Stimulated activated CD4-positive, alpha-beta T cell treated with anti-CD3 and anti-CD28 coated beads, Interleukin-4, amount 100 ng/mL, for 4 hours (primary cell): ENCODE results near the gene BDH1.
"Not testable (repeated sequence)": the region's sequence is repeated elsewhere in the genome, so short reads cannot be mapped to it uniquely, and the experiment has no call there.

ENCODE experiments used
- DNase-seq, 2 experiments: peaks; one replicate each; pipeline ENCODE4 v3.0.0-alpha.2; 2020

The BDH1 gene, protein sequence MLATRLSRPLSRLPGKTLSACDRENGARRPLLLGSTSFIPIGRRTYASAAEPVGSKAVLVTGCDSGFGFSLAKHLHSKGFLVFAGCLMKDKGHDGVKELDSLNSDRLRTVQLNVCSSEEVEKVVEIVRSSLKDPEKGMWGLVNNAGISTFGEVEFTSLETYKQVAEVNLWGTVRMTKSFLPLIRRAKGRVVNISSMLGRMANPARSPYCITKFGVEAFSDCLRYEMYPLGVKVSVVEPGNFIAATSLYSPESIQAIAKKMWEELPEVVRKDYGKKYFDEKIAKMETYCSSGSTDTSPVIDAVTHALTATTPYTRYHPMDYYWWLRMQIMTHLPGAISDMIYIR

DNA sequence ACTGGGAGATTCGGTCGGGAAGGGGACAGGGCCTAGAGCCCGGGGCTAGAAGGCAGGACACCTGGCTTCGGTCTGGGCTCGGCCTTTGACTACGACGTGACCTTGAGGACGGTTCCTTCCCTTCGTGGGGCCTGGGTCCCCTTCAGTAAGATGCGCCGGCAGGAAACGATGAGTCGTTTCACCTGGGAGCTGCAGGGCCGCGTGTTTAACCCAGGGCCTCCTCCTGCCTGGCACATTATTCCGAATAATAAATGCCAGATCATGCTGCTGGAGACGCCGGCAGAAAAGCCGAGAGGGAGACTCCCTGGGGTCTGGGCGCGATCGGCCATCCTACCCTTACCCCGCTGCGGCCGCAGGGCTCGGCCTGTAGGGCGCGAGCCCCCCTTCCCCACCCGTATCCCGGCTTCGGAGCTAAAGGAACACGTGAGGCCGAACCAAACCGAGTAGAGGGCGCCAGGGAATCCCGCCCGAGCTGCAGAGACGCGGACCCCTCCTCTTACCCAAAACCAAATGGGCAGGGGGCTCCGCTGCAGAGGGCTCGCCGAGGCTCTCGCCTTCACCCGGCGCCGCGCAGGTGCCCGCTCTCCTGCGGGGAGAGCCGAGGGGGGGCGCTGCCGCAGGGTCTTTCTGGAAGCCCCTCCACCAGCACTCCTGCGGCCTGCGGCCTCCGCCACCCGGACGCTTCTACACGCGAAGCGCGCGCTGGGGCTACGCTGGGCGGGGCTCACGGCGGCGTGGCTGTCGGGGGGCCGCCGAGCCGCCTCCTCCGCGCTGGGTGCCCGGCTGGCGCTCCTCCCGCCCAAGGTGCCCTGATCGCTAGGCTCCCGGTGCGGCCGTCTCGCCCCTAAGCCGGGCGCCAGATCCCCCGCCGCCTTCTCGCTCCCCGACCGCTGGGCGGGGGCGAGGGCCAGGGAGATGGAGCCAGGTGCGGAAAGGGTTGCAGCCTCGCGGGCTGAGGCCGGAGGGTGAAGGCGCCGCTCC is at the start of gene BDH1:
TSS of gene BDH1 (minus strand) at position 688 of the 981 bp plus-strand sequence. CDS start 9,525 bp downstream, outside the sequence.
- peak; percentile 54 to 70 for DNase-seq

DNA sequence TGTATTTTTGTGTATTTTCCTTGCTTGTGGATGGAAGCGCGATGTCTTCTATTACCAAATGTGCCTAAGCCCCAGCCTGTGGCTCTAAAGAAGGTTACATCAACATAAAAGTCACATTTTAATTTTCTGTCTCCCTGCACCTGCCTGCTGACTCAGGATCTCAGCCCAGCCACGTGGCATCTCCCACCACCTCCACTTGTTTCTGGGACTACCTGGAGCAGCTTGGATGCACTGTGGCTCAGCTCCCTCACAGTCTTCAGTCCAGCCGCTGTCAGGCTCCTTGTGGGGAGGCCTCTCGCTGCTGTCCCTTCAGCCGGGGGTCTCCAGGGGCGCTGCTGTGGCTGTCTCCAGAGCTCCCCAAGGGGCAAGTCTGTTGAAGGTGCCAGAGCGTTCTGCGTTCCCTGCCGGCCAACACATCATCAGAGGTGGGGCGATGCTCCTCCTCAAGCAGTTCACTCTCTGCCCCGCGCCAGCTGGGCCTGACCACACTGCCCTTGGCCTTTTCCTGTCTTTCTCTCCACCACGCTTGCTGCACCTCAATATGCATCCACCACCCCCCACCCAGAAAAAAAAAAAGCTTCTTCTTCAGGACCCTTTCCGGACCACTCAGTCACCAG is 47.7 kb upstream of the BDH1 start:
- DNase-seq = no peak

DNA sequence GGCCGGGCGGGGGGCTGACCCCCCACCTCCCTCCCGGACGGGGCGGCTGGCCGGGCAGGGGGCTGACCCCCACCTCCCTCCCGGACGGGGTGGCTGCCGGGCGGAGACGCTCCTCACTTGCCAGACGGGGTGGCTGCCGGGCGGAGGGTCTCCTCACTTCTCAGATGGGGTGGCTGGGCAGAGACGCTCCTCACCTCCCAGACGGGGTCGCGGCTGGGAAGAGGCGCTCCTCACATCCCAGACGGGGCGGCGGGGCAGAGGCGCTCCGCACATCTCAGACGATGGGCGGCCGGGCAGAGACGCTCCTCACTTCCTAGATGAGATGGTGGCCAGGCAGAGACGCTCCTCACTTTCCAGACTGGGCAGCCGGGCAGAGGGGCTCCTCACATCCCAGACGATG is 46.6 kb upstream of the BDH1 start:
- not testable (repeated sequence) for DNase-seq

DNA sequence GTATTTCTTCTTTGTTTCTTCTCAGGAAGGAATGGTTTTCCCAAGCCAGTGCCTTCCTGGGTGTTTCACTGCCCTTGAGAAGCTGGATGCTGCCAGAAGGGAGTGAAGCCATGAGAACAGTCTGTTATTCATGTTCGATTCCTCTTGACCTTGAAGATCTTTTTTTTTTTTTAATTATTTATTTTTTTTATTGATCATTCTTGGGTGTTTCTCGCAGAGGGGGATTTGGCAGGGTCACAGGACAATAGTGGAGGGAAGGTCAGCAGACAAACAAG is 45.7 kb upstream of the BDH1 start:
- DNase-seq = not testable (repeated sequence)

DNA sequence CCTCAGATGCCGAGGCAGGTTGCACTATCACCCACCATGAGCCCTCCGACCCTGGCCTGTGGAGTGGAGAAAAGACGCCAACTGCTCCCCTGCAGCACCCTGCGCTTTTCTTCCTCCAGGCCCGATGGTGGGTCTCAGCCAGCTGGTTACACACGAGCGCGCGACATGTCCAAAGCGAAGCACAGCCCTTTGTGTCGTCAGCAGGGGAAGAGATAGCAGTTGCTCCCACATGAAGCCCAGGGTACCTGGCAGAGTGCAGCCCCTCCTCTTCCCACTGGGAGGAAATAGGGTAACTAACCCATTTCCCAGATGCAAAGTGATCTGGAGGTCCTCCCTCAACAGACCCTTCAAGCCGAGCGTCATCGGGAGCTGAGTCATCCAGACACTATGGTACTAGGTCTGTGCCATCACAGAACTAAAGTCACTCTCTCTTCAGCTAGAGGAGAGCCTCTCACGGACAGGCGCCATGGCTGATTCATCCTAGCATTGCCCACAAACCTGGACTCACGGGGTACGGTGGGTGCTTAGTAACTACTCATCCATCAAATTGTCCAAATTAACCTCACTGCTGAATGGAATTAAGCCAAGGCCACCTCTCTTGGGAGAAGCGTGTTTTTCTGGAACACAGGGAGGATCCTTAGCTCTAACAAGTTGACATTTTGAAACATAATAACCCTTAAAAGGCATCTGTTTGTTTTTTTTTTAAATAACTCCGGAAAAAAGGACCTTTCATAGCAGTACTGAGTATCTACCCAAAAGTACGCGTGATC is 45.2 kb upstream of the BDH1 start:
- no peak for DNase-seq

DNA sequence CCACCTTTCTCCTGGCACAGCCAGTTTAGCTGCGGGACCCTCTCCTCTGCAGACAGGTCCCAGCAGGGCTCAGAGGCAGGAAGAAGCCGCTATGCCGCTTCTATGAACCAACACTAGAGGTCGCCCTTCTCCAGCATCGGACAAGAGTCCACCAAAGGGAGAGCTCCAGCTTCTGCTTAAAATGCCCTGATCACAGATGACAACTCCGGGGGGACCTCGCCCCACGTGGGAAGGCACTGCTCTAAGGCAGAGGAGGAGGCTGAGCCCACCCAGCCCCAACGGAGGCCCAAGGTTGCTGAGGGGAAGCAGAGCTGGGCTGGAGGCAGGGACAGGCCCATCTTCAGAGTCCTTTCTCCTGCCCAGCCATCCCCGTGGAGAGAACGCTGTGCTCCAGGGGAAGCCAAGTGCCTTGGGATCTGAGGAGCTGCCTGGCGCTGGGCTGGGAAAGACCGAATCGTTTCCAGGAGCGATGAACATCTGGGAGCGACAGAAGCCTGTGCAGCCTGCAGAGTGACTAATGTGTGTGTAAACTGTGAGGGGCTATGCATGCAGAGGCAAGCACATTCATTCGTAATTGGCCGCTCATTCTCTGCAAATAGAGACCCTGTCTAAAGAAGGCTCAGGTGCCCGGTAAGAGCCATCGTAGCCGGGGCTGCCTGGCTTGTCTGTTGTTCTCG is 43.5 kb upstream of the BDH1 start:
- peak; percentile 59 to 74 for DNase-seq

DNA sequence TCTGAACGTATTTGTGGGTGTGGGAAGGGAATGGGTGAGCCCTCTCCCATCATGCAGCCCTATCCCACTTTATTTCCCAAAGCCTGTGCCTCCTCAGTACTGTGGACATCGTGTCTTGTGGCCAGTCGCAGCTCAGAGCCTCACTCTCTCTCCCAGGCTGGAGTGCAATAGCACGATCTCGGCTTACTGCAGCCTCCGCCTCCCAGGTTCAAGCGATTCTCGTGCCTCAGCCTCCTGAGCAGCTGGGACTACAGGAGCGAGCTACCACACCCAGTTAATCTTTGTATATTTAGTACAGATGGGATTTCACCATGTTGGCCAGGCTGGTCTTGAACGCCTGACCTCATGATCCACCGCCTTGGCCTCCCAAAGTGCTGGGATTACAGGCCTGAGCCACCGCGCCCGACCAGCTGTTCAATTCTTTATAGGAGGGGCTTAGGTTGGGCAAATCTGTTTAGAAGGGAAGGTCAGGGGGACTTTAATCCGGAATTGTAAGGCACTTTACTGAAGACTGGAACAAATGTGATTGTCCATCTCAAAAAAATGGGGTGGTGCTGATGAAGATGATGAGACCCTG is 42.7 kb upstream of the BDH1 start:
- no peak for DNase-seq

DNA sequence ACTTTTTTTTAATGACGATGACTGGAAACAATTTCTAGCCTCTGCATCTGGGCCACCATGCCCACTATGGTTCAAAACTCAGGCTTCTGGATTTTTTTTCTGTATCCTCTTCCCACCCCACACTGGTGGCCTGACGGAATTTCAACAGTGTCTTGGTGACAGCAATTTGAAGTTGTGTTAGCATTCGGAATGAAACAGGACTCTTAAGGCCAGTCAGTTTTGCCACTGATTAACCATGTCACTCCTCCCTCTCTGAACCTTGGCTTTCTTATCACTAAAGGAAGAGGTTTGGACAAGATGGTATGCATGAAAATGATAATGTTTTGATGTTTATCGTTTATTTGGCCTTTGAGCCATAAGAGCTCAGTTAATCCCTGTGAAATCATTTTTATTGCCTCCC is 41.6 kb upstream of the BDH1 start:
- DNase-seq = no peak

DNA sequence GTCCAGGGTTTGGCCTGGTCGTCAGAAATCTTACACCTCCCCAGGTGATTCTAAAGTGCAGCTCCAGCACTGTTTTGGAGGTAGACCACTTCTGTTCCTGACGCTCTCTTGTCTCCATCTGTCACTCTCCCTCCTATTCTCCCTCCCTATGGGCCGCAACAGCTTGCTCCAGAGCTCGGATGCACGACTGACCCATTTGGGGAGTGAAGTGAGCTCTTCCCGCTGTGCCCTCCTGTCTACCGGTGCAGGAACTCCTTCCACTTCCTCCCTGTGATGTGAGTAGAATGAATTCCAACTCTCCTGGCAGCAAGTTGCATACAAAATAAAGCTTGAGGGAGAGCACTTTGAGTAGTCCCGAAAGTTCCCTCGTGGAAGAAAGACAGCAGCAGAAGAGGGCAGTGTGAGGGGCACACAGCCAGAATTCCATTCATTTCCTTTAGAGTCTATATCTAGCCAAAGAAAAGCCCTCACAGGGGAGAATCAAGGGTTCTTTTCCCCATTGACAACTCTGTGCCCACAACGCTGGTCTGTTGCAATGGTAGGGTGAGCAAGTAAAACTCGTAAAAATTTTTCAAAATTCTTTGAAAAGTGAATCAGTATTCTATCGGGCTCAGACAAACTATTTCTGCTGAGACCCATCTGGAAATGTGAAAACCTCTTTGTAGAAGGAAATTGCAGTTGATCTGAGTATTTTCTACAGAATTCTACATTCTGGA is 39.9 kb upstream of the BDH1 start:
- DNase-seq = no peak

DNA sequence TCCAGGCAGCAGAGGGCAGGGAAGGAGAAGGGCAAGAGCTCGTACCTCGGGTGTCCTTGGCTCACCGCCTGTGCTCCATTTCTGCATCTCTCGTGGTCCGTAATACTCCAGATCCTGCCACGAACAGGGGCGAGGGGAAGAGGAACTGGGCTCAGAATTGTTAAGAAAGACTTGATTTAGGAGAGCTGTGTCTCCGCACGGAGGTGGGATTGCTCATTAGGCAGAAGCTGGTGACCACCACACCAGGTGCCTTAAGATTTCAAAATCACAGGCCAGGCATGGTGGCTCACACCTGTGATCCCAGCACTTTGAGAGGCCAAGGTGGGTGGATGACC is 37.2 kb upstream of the BDH1 start:
- DNase-seq = no peak

DNA sequence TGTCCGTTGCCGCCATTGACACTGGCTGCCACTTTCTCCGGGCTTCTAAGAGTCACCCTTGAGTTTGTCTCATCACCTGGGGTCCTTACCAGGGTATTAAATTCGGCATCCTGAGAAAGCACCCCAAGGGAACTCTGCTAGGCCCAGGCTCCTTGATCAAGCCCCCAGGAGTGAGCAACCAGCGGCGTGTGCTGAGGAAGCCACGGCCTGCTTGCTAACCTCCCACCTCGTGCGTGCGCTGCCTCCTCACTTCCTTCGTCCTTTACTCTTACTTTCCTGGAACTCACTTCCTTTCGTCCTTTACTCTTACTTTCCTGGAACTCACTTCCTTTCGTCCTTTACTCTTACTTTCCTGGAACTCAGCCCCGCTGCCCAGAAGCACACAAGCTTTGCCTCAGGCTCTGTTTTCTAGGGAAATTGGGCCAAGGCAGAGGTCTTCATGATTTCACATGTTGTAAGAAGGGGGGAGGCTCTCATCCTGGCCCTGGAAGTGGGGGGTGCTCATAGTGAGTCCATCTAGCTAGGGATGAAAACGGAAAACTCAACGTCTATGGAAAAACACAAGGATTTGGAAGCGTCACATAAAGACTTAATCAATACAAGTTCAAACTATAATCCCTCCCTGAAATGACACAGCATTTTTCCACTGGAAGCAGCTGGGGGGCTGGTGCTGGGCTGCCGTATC is 36.7 kb upstream of the BDH1 start:
- DNase-seq = peak in 1 of 2 experiments; percentile 36

DNA sequence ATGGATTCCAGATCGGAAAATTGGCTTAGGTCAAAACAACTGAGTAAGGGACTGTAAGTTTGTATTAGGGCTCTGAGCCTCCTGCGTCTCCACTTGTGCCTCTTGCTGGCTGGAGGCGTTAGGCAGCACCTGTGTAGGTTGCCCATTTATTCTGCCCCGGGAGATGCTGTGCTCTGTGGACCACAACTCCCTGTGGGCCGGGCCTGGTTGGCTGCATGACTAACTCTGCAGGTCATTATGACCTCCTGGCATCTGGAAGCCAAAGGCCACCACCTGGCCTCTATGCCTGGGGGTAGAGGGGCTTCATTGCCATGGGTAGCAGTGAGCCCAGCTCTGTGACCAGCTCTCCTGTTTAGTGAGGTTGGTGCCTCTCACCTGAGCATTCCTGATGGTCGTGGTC is 36.0 kb upstream of the BDH1 start:
- DNase-seq = no peak

DNA sequence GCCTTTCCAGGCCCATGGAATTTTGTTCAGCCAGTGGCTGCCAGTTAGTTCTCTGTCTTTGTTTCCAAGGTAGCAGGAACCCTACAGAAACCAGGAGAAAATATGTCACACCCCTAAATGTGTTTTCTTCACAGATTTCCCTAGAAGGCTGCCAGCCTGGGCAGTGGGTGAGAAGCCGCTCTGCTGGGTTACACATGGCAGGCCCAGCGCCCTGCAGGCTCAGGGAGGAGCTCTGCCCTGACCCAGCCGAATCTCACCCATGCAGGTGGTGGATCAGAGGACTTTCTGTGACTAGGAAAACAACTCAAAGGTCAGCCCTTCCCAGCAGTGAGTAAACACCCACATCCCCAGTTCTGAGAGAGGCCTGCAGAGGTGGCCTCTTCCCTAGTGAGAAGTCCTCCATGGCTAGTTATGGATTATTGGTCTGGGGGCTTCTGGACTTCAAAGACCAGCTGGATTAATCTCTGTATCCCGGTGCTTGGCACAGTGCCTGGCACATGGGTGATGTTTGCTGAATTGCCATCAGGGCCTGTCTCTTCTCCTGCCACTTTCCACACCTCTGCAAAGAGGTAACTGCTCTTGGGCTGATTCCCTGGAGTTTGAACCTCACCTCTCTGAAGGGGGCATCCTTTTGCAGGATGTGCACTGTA is 34.7 kb upstream of the BDH1 start:
- DNase-seq = no peak

DNA sequence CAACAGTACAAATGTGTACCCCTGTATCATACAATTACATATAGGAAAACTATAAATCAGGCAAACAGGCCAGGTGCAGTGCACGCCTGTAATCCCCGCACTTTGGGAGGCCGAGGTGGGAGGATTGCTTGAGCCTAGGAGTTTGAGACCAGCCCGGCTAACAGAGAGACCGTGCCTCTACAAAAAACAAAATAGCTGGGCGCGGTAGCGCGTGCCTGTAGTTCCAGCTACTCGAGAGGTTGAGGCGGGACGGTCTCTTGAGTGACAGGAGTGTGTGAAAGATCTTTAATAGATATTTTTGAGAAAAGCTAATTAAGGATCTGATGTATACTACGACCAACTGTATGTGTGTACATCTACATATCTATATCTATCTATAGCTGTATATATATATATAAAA is 33.8 kb upstream of the BDH1 start:
- DNase-seq = no peak

DNA sequence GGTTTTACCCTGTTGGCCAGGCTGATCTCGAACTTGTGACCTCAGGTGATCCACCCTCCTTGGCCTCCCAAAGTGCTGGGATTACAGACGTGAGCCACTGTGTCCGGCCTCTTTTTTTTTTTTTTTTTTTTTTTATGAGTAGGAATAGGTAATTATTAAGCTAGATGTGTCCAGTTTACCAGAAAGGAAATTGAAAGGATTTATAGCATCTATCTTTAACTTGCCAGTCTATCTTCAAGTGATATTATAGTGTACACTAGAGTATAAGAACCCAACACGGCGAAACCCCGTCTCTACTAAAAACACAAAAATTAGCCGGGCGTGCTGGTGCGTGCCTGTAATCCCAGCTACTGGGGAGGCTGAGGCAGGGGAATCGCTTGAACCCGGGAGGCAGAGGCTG is 31.0 kb upstream of the BDH1 start:
- not testable (repeated sequence) for DNase-seq

DNA sequence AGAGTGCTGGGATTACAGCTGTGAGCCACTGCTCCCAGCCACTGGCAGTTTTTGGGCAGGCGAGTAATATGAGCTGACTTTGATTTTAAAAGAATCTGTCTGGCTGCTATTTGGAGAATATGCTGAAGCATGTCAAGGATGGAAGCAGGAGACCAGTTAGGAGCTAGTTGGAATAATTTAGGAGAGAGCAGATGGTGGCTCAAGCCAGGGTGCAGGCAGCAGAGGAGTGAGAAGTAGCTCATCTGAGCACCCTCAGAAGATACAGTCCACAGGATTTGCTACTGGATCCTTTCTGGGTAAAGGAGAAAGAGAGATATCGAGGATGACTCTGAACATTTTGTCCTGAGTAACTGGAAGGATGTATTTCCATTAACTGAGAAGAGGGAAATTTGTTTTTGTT is 30.4 kb upstream of the BDH1 start:
- no peak for DNase-seq

DNA sequence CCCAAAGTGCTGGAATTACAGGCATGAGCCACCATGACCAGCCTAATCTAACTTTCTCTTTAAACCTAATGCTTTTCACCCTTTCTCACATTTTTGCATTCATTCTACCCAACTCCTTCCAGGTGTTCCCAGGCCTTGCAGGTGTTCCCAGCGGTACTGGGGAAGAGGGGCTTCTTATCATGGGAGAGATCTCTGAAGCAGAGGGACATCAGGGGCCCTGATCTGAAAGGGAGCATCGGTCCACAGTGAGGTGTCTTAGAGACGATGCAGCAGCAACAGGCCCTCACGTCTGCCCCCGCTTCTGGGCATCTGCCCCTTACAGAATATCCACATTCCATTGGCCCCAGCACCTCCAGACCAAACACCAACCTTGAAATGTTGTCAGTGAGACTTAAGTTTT is 29.0 kb upstream of the BDH1 start:
- DNase-seq = no peak

DNA sequence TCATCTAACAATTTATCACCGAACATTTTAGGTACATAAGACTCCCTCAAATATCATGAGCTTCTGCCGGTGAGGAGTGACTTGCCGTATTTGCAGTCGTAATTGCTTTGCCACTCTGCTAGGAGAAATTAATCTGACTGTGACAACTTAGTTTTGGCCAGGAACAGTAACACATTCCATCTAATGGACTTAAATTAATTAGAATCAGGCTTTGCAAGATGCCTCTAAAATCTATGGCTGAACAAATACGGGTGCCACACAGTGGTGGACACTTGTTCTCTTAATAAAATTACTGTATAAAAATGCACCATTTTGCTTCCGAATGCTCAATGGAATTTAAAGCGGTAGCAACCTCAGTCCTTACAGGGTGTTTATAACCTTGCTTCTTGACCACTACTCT is 27.6 kb upstream of the BDH1 start:
- DNase-seq = no peak

DNA sequence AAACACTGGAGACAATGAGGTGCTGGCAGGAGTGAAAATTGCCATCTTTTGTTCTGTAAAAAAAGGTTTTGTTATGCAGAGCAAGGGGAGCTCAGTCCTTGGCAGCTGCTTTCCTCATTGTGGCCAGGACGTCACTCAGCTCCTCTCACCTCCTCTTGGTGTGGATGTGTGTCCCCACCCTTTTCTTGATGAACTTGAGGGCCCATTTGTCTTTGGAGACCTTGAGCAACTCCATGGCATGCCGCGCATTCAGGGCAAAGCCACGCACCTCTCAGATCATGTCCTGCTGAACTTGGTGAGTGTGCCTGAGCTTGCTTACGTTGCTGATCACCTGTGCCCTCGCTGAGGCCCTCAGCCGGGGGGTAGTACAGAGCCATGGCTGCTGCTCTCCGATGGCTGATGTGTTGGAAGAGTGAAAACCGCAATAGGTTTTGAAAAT is 24.5 kb upstream of the BDH1 start:
- no peak for DNase-seq

DNA sequence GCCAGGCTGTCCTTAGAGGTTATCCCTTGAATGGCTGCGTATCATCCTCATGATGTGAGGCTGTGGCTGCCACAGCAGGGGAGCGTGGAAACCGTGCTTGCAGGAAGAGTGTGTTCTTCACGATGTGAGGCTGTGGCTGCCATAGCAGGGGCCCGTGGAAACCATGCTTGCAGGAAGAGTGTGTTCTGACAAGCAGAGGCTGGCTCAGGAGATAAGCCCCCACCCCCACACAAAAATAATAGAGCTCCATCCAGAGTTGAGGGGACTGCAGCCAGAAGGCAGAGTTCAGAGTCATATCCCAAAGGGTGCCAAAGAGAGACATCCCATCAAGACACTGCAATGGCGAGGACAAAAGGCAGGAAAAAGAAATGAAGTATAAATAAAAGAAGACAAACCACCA is 22.6 kb upstream of the BDH1 start:
- DNase-seq = no peak
